ENCODE data around the gene ALX4.

DNA sequence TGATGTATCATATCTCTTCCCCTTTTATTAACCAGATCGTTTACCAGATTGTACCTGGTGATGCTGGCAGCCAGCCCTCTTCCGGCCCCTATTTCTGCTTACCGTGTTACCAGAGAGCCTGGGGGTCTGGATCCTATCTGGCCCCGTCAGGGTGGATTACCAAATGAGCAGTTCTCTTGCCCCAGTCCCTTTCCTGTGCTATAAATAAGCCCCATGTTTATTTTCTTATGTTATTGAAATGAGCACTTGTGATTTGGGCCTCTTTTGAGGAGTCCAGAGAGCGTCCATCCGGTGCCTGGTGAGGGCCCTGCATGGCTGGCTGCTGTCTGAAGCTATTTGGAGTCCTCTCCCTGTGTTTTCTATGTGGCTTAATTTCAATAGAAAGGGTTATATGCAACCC lies 59.5 kb downstream of the ALX4 start:
- TF ChIP-seq POLR2A (IDR thresholded peaks at IDR 0.05; ENCODE audit: low read length) (no peak), GATA1 (IDR thresholded peaks at IDR 0.05; ENCODE audit: low read depth, low read length) (no peak)

Measured in erythroblast (primary cell).